GM10847 (cell line): Measurements from ENCODE around the gene CDC42.

Experiments
- POLR2A ChIP-seq: IDR thresholded peaks from 2 replicates; pipeline ENCODE4 v1.6.1; 2011; ENCODE audit not compliant: insufficient read length; ENCODE audit errors: extremely low read depth

Gene CDC42

DNA sequence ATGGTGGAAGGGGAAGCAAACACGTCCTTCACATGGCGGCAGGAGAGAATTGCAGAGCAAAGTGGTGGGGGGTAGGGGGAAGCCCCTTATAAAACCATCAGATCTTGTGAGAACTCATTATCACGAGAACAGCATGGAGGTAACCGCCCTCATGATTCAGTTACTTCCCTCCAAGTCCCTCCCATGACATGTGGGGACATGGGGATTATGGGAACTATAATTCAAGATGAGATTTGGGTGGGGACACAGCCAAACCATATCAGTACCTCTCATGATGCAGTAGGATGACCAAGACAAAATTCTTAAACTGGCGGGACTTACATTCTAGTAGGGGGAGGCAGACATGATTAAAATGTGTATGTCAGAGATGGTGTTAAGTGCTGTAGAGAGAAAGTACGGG, 51.6 kb downstream of the CDC42 start:
- no peak for TF ChIP-seq POLR2A

DNA sequence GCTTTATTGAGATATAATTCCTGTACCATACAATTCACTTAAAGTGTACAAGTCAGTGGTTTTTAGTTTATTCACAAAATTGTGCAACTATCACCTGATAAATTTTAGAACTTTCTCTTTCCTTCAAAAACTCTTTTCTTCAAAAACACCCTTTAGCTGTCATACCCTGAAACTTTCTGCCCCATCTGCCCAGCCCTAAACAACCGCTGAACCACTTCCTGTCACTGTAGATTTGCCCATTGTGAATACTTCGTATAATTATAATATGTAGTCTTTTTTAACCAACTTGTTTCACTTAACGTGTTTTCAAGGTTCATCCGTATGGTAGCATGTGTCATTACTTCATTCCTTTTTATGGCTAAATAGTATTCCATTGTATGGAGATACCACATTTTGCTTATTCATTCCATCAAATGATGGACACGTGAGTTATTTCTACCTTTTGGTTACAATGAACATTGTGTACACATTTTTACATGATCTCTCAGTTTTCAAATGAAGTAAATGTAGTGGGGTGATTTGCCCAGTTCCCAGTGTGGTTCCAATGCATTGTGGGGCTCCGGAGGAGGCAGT, 52.4 kb downstream of the CDC42 start:
- no peak for TF ChIP-seq POLR2A

DNA sequence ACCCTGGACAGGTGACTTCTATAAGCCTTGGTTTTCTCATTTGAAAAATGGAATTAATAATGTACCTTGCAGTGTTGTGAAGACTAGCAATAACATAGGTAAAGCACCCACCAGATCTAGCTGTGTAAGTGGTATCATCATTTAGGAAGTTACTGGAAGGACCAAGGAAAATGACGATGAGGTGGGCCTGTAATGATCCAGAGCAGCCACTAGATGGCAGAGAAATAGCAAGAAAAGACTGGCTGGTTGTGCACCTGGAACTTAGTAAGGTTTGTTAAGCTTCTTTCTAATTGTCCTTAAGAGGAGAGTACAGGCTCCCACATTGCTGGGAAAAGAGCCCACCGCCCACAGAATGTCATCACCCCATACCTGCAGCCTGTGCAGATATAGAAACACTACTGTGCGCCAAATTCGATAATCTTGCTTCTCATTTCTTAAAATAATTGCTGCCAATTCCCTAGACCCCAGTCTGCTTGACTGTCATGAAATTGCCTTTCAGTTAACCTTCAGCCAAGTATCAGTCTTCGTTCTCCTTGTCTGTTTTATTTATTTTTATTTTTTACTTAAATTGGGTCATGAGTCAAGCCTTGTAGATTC, 53.2 kb downstream of the CDC42 start:
- no peak for TF ChIP-seq POLR2A

DNA sequence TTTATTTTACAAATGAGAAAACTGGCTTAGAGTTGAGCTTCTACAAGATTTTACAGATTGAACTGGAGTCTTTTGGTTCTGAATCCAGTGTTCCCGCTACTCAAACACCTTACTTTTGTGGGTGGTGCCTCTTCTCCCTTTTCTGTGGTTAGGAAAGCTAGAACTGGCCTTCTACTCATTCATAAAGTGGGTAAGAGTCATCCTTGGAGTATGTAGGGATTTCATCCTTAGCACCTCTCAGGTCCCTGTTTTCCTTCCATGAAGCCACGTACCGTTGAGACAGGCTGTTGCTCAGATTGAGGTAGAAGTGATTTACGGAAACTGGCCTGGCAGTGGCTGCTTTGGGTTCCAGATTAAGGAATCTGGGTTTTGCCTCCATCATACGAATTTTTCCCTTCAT, 54.6 kb downstream of the CDC42 start:
- no peak for TF ChIP-seq POLR2A

DNA sequence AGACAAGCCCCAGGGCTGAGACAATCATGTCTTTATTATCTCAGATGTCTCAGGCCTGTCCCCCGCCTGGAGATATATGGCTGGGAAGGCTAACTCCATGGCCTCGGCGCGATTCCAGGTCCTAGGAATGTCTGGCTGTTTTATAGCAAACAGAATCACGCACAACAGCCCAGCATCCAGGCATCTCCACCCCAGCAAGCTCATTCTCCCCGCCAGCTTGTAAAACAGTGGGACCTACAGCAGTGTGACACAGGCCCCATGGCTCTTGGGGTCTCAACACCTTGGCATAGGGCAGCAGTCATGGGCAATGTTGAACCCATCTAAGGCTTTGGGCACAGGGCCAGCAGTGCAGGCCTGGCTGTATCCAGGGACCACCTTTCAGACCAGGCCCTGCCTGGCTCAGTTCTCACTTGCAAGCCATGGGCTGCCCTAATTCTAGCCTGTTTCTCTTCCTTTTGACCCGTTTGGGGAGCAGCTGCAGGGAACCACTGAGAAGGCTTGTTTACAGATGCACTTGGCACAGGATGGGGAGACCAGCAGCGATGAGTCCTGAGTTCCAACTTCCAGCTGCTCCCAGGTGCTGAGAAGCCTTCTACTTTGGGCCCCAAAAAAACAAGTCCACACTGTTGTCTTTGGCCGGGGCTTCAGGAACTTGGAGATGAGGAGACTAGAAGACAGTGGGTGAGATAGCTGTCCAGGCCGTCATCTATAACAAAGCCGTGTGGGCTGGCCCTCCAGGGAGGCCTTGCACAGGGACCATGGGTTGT, 56.0 kb downstream of the CDC42 start:
- no peak for TF ChIP-seq POLR2A

DNA sequence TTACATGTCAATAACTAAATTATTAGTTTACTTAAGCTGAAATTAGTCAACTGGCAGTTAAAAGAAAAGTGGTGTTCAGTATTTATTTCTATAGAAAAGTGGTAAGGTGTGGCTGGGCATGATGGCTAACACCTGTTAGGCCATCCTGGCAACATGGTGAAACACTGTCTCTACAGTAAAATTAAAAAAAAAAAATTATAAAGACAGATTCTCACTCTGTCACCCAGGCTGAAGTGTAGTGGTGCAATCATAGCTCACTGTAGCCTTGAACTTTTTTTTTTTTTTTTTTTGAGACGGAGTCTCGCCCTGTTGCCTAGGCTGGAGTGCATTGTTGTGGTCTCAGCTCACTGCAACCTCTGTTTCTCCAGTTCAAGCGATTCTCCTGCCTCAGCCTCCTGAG, 57.5 kb downstream of the CDC42 start:
- TF ChIP-seq POLR2A = no peak

DNA sequence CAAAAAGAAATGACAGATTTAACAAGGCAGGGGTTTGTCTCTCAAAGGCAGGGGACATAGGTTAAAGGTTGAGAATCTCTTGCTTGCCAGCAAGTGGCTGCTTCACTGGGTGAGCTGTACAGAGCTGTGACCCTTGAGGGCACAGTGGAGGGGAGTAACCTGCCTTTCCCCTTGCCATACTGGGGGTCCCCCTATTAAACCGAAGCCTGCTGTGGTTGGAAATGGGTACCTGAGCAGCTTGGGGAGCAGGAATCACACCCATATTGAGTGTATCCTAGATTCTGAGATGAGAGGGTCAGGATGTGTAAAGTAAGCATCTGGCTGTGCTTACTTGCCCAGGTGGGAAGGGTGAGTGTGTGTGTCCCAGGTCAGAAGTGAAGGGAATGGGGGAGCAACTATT, 58.6 kb downstream of the CDC42 start:
- TF ChIP-seq POLR2A = no peak

DNA sequence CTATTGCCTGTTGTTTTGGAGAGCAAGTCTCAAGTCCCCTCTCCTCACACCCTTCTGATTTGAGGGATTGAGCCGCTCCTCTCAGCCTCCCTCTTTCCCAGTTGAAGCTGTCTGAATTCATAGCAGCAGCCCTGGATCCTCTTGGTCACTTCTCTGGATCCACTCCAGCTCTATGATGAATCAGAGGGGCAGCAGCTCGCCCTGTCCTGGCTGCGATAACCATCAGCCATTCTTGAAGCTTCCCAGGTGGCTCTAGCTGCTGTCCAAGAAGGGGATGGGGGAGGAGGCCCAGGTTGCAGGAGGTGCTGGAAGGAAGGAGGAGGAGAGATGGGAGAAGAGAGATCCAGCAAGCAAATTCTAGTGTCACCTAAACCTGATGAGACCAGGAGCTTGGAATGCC, 59.1 kb downstream of the CDC42 start:
- no peak for TF ChIP-seq POLR2A

DNA sequence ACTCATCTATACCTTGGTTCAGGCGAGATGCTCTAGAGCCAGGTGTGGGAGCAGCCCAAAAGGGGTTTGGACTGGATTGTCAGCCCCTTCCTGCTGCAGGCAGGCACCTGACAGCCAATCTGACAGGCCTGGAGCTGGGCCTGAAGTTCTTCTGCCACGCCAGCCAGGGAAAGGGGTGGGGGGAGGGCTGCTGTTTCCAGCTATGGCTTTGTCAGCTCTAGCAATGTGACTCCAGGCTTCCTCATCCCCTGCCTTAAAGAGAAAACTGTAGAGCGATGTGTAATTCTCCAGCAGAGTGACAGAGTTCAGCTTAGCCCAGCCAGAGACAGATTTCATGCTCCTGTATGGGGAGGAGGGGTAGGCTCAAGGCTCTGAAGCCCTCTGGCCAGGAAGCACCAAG, 60.0 kb downstream of the CDC42 start:
- no peak for TF ChIP-seq POLR2A

DNA sequence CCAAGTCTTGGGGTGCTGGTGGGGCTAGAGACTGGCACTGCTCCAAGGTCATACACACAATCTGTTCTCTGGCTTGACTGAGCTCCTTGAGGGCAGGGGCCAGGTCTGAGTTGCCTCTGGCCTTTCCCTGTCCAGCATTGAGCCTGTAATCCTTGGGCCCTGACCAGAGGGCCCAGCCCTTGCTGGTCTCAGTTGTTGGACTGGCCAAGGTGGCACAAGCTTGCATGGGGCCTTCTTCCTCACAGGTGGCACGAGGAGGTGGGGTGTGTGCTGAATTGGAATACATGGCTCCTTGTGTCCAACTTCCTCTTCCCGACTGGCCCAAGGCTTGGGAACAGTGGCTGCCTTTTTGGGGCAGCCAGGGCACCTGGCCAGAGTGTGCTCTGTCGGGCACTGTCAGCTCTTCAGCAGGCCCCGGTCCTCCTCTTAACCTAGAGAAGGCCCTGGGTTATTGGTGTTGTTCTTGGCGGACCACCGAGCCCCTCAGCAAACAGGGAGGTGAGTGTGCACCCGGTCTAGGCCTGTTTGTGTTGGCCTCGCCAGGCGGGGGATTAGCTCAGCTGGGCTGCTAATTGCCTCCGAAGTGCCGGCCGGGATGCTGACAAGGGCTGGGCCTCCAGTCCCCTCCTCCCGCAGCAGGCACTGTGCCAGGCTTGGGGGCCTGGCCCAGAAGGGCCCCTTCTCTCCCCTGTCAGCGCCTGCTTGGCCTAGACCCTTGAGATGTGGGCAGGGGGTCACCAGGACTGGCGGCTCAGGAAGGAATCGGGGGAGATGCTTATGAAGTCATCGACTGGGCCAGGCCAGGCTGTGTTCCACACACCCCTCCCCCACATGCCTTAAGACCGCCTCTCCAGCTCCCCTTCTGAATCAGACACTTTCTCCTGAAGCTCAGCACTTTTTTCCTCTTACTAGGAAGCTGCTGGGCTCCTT, 61.8 kb downstream of the CDC42 start:
- TF ChIP-seq POLR2A = no peak

DNA sequence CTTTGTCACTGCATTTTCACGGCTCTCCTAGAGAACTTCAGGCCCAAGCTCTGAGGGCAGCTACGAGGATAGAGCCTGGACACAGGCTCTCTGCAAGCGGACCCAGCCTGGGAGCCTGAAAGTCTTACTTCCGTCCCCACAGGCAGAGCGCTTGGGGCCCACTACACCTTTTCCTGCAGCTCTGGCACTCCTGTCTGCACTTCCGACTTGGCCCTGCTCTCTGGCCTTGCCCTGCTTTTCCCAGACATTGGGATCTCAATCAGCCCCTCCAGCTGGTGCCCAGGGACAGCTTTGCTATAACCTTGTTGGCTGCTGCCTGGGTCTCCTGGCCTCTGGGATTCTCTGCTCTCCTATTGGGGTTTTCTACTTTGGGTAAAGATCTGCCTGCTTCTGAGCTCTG, 62.8 kb downstream of the CDC42 start:
- no peak for TF ChIP-seq POLR2A

DNA sequence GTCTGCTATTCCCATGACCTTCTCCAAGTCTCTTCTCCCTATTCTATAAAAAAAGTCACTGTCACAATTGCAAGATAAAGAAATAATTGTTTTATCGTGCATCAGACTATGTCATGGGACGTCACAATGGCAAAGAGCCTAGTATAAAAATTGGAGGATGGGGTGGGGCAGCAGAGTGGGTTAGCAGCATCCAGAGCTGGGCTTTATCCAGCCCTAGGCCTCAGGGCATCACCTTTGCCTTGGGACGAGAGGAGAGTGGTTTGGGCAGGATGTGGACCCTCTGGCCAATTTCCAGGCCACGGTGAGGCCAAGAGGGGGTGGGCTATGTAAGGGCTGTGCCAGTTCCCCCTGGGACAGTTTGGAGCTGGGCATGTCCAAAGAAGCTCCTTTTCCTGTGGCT, 64.7 kb downstream of the CDC42 start:
- TF ChIP-seq POLR2A = no peak

DNA sequence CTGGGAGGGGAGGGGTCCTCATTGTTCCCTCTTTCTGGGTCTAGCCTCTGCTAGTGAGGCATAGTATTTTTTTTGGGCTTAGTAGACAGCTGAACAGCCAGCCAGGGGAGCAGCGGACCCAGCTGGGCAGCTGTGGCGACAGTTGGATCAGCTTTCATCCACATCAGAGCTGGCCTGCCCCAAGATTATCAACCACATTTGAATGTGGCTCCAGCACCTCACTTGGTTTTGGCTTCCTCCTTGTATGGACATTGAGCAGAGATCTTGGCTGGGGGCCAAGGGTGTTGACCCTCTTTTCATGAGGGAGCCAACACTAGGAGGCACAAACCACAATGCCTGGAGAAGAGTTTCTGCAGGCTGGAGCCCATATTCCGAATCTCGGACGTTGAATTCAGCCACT, 65.3 kb downstream of the CDC42 start:
- no peak for TF ChIP-seq POLR2A

DNA sequence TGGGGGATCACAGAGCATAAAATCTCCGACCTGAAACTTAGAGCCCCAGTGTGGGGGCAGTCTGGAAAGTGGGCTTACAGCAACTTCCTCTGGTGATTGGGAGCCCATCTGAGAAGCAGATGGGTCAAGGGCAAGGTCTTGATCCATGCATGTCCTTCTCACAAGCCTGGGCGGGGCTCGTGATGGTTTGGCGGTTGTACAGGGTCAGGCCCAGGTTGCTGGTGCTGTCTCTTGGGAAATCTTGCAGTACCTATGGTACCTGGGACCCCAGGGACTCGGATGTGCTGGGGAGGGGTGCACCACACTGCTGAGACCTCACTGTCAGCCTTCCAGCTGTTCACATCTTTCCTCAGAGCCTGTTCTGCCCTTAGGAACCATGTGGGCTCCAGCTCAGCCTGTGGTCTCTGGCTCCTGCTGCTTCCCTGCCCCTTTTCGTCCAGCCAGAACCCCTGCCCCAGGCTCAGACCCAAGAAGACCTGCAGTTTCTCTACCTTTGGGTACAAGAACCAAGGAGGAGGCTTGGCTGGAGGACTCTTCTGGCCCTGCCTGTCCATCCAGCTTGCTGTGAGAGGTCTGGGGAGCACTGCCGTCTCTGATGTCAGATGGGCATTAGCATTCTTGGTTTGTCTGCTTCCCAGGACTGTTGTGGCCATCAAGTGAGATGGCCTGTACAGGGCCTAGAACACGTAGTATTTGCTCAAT, 65.9 kb downstream of the CDC42 start:
- no peak for TF ChIP-seq POLR2A
